Fibroblast of the aortic adventitia (primary cell): ENCODE results near the gene CNOT4. TPM values are rescaled to one million over a fixed set of nuclear protein-coding genes. Genes with fewer than 3 reads are reported as not detected.

Experiments
- DNase-seq: peaks from one replicate; pipeline ENCODE4 v3.0.0-alpha.2; 2010; ENCODE audit warnings: low read depth
- H3K4me3 ChIP-seq: 2 replicates; pipeline ENCODE4 v1.5.1; 2011; ENCODE audit warnings: low read depth, mild to moderate bottlenecking, control low read depth, low read length, moderate library complexity
- total RNA-seq: library from RNA; depleted of rRNA; stranded (reverse); fragments of >200 nt; gene quantifications from 2 replicates; pipeline ENCODE4 v1.2.3, GENCODE V29; 2012; ENCODE audit warnings: low replicate concordance
- TF ChIP-seq, protein P1 (sequence below): IDR thresholded peaks from 2 replicates; pipeline ENCODE4 v1.5.1; 2011; ENCODE audit warnings: mild to moderate bottlenecking, low read length, control low read depth, inconsistent platforms; ENCODE audit not compliant: insufficient read depth

Gene CNOT4
- total RNA-seq, 1 donor, result 21.1 TPM

DNA sequence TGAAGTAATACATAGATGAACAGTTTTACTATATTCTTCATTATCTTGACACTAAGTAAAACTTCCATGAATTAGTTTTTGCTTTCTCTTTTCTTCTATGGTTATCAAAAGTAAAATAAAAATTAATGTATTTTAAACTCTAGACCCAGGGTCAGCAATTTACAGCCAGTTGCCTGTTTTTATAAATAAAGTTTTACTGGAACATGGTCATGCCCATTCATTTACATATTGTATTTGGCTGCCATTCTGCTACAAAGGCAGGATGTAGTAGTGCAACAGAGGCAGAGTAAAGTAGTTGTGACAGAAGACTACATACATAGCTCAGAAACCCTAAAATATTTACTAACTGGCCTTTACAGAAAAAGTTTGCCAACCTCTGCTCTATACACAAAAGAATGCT is 98.8 kb downstream of the CNOT4 start:
- no peak overlapping the region for H3K4me3 ChIP-seq
- no peak for DNase-seq
- TF ChIP-seq, protein P1, sequence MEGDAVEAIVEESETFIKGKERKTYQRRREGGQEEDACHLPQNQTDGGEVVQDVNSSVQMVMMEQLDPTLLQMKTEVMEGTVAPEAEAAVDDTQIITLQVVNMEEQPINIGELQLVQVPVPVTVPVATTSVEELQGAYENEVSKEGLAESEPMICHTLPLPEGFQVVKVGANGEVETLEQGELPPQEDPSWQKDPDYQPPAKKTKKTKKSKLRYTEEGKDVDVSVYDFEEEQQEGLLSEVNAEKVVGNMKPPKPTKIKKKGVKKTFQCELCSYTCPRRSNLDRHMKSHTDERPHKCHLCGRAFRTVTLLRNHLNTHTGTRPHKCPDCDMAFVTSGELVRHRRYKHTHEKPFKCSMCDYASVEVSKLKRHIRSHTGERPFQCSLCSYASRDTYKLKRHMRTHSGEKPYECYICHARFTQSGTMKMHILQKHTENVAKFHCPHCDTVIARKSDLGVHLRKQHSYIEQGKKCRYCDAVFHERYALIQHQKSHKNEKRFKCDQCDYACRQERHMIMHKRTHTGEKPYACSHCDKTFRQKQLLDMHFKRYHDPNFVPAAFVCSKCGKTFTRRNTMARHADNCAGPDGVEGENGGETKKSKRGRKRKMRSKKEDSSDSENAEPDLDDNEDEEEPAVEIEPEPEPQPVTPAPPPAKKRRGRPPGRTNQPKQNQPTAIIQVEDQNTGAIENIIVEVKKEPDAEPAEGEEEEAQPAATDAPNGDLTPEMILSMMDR, result no peak

DNA sequence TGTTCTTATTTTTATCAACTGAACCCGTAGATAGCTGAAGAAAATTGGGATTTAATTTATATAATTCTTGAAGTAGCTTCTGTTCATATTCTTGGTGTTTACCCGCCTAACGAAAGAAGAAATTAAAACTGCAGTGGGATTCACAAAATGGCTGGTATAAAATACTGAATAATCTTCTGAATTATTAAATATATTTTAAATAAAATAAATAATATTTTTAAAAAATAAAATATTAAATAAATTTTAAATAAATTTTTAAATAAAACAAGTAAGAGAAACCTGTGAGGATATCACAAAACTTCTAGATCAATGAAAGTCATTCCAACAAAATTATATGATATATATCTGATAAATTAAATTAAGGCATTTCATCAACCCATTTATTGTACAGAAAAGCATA is 99.4 kb downstream of the CNOT4 start:
- no peak for DNase-seq
- TF ChIP-seq, protein P1, result no peak
- no peak overlapping the region for H3K4me3 ChIP-seq

DNA sequence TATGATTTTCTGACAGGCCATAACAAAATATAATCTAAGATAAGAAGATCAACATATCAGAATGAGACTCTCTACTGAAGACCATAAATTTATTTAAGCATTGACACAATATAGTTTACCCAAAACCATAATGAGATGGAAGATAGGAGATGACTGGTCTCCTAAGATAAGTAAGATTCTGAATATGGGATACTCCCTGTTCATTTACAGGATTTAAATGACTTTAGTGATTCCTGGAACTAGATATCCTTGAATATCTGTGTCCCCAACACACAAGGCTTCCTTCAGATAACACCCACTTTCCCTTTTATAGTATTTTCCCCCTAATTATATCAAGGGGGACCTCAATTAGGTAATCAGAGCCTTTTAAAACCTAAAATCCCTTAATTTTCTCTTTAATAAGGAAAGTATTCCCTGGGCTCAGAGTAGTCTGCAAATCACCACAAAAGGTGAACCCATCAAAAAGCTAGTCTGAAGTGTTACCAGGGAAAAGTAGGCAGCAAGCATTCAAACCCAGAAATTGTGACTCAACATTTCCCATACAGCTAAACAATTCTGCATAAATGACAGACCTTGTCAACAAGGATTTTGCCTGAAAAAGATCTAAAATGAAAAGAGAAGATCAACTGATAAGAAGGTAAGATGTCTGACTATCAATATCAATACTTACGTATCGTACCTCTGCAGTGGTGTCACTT is 99.9 kb downstream of the CNOT4 start:
- TF ChIP-seq, protein P1, result no peak
- no peak overlapping the region for H3K4me3 ChIP-seq
- DNase-seq, result no peak

DNA sequence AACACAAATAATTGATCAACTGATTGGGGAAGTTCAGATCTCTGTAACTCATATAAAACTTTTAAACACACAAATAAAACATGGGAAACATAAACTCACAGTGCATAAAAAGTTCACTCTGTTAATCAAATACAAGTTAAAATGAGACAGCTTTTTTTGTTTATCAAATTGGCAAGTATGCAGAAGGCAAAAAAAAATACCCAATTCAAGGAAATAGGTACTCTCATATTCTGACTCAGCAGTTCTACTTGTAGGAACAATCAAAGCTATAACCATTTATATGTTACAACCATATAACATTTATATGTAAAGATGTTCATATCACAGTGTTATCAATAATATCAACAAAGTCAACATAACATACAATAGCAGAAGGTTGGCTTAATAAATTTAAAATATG is 102.0 kb downstream of the CNOT4 start:
- DNase-seq, result no peak
- H3K4me3 ChIP-seq, result no peak overlapping the region
- TF ChIP-seq, protein P1, result no peak

DNA sequence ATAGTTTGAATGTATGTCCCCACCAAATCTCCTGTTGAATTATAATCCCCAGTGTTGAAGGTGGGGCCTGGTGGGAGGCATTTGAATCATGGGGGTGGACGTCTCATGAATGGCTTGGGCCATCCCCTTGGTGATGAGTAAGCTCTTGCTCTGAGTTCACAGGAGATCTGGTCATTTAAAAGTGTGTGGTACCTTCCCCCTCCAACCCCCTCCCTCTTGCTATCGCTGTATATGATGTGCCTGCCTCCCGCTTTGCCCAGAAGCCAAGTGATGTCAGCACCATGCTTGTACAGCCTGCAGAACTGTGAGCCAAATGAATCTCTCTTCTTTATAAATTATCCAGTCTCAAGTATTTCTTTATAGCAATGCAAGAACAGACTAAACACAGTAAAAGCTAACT is 103.0 kb downstream of the CNOT4 start:
- no peak for DNase-seq
- TF ChIP-seq, protein P1, result no peak
- no peak overlapping the region for H3K4me3 ChIP-seq

DNA sequence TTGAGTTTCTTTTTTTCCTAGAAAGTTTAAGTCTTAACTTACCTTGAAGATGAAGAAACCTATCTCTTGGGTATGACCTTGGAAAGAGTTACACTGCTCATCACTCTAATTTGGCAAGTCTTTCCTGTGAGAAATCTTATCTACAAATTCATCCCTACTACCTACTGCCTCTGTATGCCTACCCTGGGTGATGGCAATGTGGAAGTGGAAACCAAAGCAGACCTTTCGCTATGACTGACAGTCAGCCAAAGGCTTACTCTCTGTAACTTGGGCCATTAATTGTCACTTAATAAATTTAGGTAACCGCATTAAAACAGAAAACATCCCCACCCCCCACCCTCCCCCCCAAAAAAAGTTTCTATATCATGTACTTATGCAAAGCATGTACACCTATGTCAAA is 103.9 kb downstream of the CNOT4 start:
- H3K4me3 ChIP-seq, result no peak overlapping the region
- DNase-seq, result no peak
- TF ChIP-seq, protein P1, result no peak

DNA sequence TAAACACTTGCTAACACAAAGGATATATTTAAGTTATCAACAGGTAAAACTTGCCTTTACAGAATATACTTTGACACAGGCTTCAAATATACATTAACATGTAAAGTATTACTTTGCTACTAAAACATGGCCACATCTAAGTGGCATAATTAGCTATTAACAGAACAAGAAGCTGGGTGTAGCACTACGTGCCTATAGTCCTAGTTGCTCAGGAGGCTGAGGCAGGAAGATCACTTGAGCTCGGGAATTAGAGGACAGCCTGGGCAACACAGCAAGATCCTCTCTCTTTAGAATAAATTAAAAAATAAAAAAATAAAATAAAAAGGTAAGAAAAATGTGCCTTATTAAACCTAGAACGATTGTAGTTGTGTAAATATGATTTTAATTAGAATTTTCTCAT is 106.6 kb downstream of the CNOT4 start:
- H3K4me3 ChIP-seq, result no peak overlapping the region
- no peak for DNase-seq
- TF ChIP-seq, protein P1, result no peak
